ENCODE data around the gene PDGFC. TPM values are rescaled to one million over a fixed set of nuclear protein-coding genes. Genes with fewer than 3 reads are reported as not detected.

Gene PDGFC
- total and polyA plus RNA-seq, 2 of the 13 experiments (the other 11 are each of a cell fraction or from before 2014, with no cell fraction given), result 4.6 to 9.1 TPM

GRCh38 chr4:156950090-156950489, 21.5 kb downstream of the PDGFC start:
- no TSS peak for BruUV-seq (replicated peaks)
- ATAC-seq (no peak), FAIRE-seq (no peak), DNase-seq (ENCODE audit: low spot score) (no peak)
- Histone ChIP-seq H3K79me2 (ENCODE audit: insufficient read depth, low read length) (no peaks in the 10 kb centered on the region), H2AFZ (ENCODE audit: low read length) (no peak overlapping the region), H3K27ac (ENCODE audit: extremely low read length, insufficient read depth, low read length) (no peak overlapping the region), H3K27me3 (ENCODE audit: control insufficient read depth in 1 of 2, insufficient read depth in 2 of 2, low read length in 2 of 2) (no peaks in the 10 kb centered on the region), H3K9me3 (ENCODE audit: low read length) (no peaks in the 10 kb centered on the region), H3K9ac (ENCODE audit: insufficient read depth, low read depth, low read length) (no peak overlapping the region), H3K36me3 (replicated peaks in 1 of 2; ENCODE audit: control insufficient read depth in 1 of 2, insufficient read depth in 2 of 2, low read length in 2 of 2) (no peaks in the 10 kb centered on the region), H3K4me2 (ENCODE audit: low read depth, low read length) (no peak overlapping the region), H4K20me1 (ENCODE audit: insufficient read depth, low read length) (no peaks in the 10 kb centered on the region), H3K4me3 (replicated peaks in 1 of 3; ENCODE audit: insufficient read depth in 1 of 3, low read depth in 2 of 3, low read length in 3 of 3) (no peak overlapping the region), H3K4me1 (ENCODE audit: insufficient read depth, low read length) (peaks cover 45% of the 10 kb centered on the region)
- TF ChIP-seq ZNF275 (CRISPR knock-in tag; IDR thresholded peaks at IDR 0.05; ENCODE audit: borderline replicate concordance) (no peak), ARID5B (CRISPR knock-in tag; IDR thresholded peaks at IDR 0.05) (no peak), ZNF878 (CRISPR knock-in tag; IDR thresholded peaks at IDR 0.05) (no peak), ZNF414 (CRISPR knock-in tag; IDR thresholded peaks at IDR 0.05) (no peak), PCBP2 (optimal IDR thresholded peaks at IDR 0.05; ENCODE audit: low read depth, low read length, poor library complexity, severe bottlenecking) (no peak), ZNF362 (CRISPR knock-in tag; IDR thresholded peaks at IDR 0.05; ENCODE audit: borderline replicate concordance) (no peak), U2AF1 (optimal IDR thresholded peaks at IDR 0.05; ENCODE audit: low read depth, low read length) (no peak), CAMTA2 (CRISPR knock-in tag; IDR thresholded peaks at IDR 0.05; ENCODE audit: borderline replicate concordance) (no peak), KLF15 (CRISPR knock-in tag; IDR thresholded peaks at IDR 0.05; ENCODE audit: borderline replicate concordance) (no peak), EED (CRISPR knock-in tag; IDR thresholded peaks at IDR 0.05) (no peak), MIER3 (CRISPR knock-in tag; IDR thresholded peaks at IDR 0.05; ENCODE audit: borderline replicate concordance) (no peak)
- in situ Hi-C loops (cut with HindIII; ENCODE audit: extremely low pct_ligation_motif_present, low pct_unique_long_range_greater_than_20kb), result loop anchor here (25.0 kb wide), 1 partner anchor 1087 kb away; no protein-coding TSS in a partner anchor
- intact Hi-C loops (cut with micrococcal nuclease; ENCODE audit: unreplicated experiment), result no loop called here
- POLR2A ChIA-PET, result no interaction called here
- CTCF ChIA-PET (ENCODE audit: low intra/inter-chr PET ratio, low total read pairs), result no interaction called here
- 98% methylated on average over 5 of the region's 5 CpGs for WGBS (ENCODE audit: low lambda C conversion rate)

Measured in HepG2 (cell line).